ENCODE measurements around the gene CDKL2. TPM values are rescaled to one million over a fixed set of nuclear protein-coding genes. Genes with fewer than 3 reads are reported as not detected.

CDKL2 gene
- total RNA-seq, 1 experiment from 2014 or later, result 0.46 TPM

DNA sequence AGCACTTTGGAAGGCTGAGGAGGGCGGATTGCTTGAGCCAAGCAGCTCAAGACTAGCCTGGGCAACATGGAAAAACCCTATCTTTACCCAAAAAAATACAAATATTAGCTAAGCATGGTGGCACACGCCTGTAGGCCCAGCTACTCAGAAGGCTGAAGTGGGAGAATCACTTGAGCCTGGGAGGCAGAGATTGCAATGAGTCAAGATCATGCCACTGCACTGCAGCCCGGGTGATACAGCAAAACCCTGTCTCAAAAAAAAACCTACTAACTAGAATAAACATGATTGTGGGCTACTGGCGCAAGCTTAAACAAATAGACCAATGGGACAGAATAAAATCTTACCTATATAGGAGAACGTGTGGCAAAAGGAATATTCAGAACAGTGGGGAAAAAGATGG is 7.3 kb downstream of the CDKL2 start:
- TF ChIP-seq, protein P1, sequence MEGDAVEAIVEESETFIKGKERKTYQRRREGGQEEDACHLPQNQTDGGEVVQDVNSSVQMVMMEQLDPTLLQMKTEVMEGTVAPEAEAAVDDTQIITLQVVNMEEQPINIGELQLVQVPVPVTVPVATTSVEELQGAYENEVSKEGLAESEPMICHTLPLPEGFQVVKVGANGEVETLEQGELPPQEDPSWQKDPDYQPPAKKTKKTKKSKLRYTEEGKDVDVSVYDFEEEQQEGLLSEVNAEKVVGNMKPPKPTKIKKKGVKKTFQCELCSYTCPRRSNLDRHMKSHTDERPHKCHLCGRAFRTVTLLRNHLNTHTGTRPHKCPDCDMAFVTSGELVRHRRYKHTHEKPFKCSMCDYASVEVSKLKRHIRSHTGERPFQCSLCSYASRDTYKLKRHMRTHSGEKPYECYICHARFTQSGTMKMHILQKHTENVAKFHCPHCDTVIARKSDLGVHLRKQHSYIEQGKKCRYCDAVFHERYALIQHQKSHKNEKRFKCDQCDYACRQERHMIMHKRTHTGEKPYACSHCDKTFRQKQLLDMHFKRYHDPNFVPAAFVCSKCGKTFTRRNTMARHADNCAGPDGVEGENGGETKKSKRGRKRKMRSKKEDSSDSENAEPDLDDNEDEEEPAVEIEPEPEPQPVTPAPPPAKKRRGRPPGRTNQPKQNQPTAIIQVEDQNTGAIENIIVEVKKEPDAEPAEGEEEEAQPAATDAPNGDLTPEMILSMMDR (conservative IDR thresholded peaks at IDR 0.05), result no peak
- TF ChIP-seq EZH2 (IDR thresholded peaks at IDR 0.05; ENCODE audit: low read depth), result no peak
- H3F3A ChIP-seq (ENCODE audit: insufficient read depth, low read depth), result no peaks in the 10 kb centered on the region
- H3K36me3 ChIP-seq (ENCODE audit: low read depth), result no peaks in the 10 kb centered on the region
- H3K27me3 ChIP-seq (ENCODE audit: insufficient read depth, low read depth), result no peaks in the 10 kb centered on the region
- H2AFZ ChIP-seq, result no peak overlapping the region
- H3K4me3 ChIP-seq, result no peak overlapping the region
- BruUV-seq (replicated peaks), result no TSS peak
- no peaks in the 10 kb centered on the region for H3K79me2 ChIP-seq (ENCODE audit: low read depth)
- H3K4me1 ChIP-seq (replicated peaks; ENCODE audit: insufficient read depth), result no peaks in the 10 kb centered on the region
- ChIA-PET POLR2A (ENCODE audit: unreplicated experiment) (no interaction called here), CTCF (no interaction called here)
- H3K9me3 ChIP-seq (ENCODE audit: insufficient read depth, low read depth), result no peaks in the 10 kb centered on the region
- intact Hi-C loops (cut with micrococcal nuclease; ENCODE audit: unreplicated experiment), result no loop called here
- H3K9me2 ChIP-seq (ENCODE audit: insufficient read depth), result no peaks in the 10 kb centered on the region
- DNase-seq, result no peak
- no peak overlapping the region for H3K27ac ChIP-seq
- H3K4me2 ChIP-seq, result no peak overlapping the region
- H4K20me1 ChIP-seq (ENCODE audit: insufficient read depth), result no peaks in the 10 kb centered on the region

- Histone ChIP-seq H3K27me3 (ENCODE audit: insufficient read depth, low read depth) (no peaks in the 10 kb centered on the region), H2AFZ (no peak overlapping the region), H3K9me3 (ENCODE audit: insufficient read depth, low read depth) (no peaks in the 10 kb centered on the region), H3K4me2 (no peak overlapping the region), H4K20me1 (ENCODE audit: insufficient read depth) (no peaks in the 10 kb centered on the region), H3K4me1 (replicated peaks; ENCODE audit: insufficient read depth) (no peaks in the 10 kb centered on the region), H3K4me3 (no peak overlapping the region), H3K27ac (no peak overlapping the region), H3K9me2 (ENCODE audit: insufficient read depth) (no peaks in the 10 kb centered on the region), H3F3A (ENCODE audit: insufficient read depth, low read depth) (no peaks in the 10 kb centered on the region), H3K79me2 (ENCODE audit: low read depth) (no peaks in the 10 kb centered on the region), H3K36me3 (ENCODE audit: low read depth) (no peaks in the 10 kb centered on the region)
- DNase-seq, result no peak
- ChIA-PET POLR2A (ENCODE audit: unreplicated experiment) (no interaction called here), CTCF (no interaction called here)
- BruUV-seq (replicated peaks), result no TSS peak
- intact Hi-C loops (cut with micrococcal nuclease; ENCODE audit: unreplicated experiment), result no loop called here
- TF ChIP-seq EZH2 (IDR thresholded peaks at IDR 0.05; ENCODE audit: low read depth), result no peak
- TF ChIP-seq, protein P1 (conservative IDR thresholded peaks at IDR 0.05), result no peak
Measured at GRCh38 chr4:75621715-75622114, 8.6 kb downstream of the CDKL2 start.

DNA sequence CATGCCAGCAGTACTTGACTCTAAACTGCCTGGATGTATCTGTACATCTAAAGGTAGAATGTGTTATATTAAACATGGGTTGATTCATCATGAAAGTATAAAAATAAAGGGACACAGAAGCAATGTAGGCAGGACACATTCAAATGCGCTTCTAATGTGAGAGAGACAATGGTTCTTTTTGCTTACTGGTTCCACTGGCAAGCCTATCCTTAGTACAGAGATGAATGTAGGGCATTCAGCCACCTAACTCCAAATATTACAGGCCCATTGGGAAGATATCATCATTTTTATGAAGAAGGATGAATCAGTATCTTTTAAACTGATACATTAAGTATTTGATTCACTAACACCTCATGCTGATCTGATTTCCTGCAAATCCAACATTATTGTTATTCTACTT is 18.0 kb downstream of the CDKL2 start:
- CTCF ChIA-PET, result no interaction called here
- Histone ChIP-seq H3K27ac (no peak overlapping the region), H3K4me3 (no peak overlapping the region), H4K20me1 (ENCODE audit: insufficient read depth) (no peaks in the 10 kb centered on the region), H3K27me3 (ENCODE audit: insufficient read depth, low read depth) (no peaks in the 10 kb centered on the region), H3K9me3 (ENCODE audit: insufficient read depth, low read depth) (no peaks in the 10 kb centered on the region), H3K79me2 (ENCODE audit: low read depth) (no peaks in the 10 kb centered on the region), H3K4me2 (no peak overlapping the region), H3K4me1 (replicated peaks; ENCODE audit: insufficient read depth) (no peaks in the 10 kb centered on the region), H3F3A (ENCODE audit: insufficient read depth, low read depth) (no peaks in the 10 kb centered on the region), H3K9me2 (ENCODE audit: insufficient read depth) (no peaks in the 10 kb centered on the region), H3K36me3 (ENCODE audit: low read depth) (no peaks in the 10 kb centered on the region), H2AFZ (no peak overlapping the region)
- BruUV-seq (replicated peaks), result no TSS peak
- DNase-seq, result no peak
- POLR2A ChIA-PET (ENCODE audit: unreplicated experiment), result no interaction called here
- intact Hi-C loops (cut with micrococcal nuclease; ENCODE audit: unreplicated experiment), result no loop called here
- TF ChIP-seq, protein P1 (conservative IDR thresholded peaks at IDR 0.05), result no peak
- TF ChIP-seq EZH2 (IDR thresholded peaks at IDR 0.05; ENCODE audit: low read depth), result no peak

Measured in PC-9 (cell line).